Measurements from ENCODE around the gene OPRD1. TPM values are rescaled to one million over a fixed set of nuclear protein-coding genes. Genes with fewer than 3 reads are reported as not detected.
"Not testable (repeated sequence)": the region's sequence is repeated elsewhere in the genome, so short reads cannot be mapped to it uniquely, and the experiment has no call there.

OPRD1 gene
- polyA plus RNA-seq, 1 of the 3 experiments (the other 2 are of a cell fraction), result 0.07 TPM

- ChIA-PET CTCF (interaction anchor here (1.6 to 22.5 kb wide), 3 partner anchors 10 to 162 kb away, joined by 4 to 894 read pairs (median 7); no protein-coding TSS in a partner anchor), POLR2A (no interaction called here)
- H3K4me2 ChIP-seq, result no peak overlapping the region
- H4K20me1 ChIP-seq (ENCODE audit: insufficient read depth), result no peaks in the 10 kb centered on the region
- H3K36me3 ChIP-seq (replicated peaks in 1 of 2; ENCODE audit: control insufficient read depth in 1 of 2, insufficient read depth in 2 of 2, low read length in 1 of 2), result no peaks in the 10 kb centered on the region
- no peak overlapping the region for H3K27ac ChIP-seq (ENCODE audit: low read depth in 2 of 2, low read length in 1 of 2)
- 84% methylated on average over 11 of the region's 12 CpGs for WGBS (ENCODE audit: low lambda C conversion rate)
- no peaks in the 10 kb centered on the region for H3K79me2 ChIP-seq (ENCODE audit: insufficient read depth)
- no peak overlapping the region for H3K4me3 ChIP-seq (ENCODE audit: low read depth in 2 of 2, low read length in 1 of 2)
- no peak for TF ChIP-seq PBX3 (IDR thresholded peaks at IDR 0.05)
- TF ChIP-seq CHD2 (IDR thresholded peaks at IDR 0.05; ENCODE audit: low read length, partially characterized antibody), result no peak
- TF ChIP-seq TCF12 (IDR thresholded peaks at IDR 0.05), result no peak
- no peak for TF ChIP-seq RFX5 (IDR thresholded peaks at IDR 0.05; ENCODE audit: low read length)
- no peak for TF ChIP-seq ELF1 (IDR thresholded peaks at IDR 0.05)
- no peak for TF ChIP-seq IRF3 (IDR thresholded peaks at IDR 0.05; ENCODE audit: low read depth, low read length)
- no peak for TF ChIP-seq FOXM1 (IDR thresholded peaks at IDR 0.05; ENCODE audit: low read depth)
- no peak for TF ChIP-seq MAX (IDR thresholded peaks at IDR 0.05; ENCODE audit: low read depth)
- no peak for TF ChIP-seq TAF1 (IDR thresholded peaks at IDR 0.05; ENCODE audit: borderline replicate concordance, low read depth, low read length)
- no peak for TF ChIP-seq RXRA (IDR thresholded peaks at IDR 0.05; ENCODE audit: borderline replicate concordance, low read depth)
- TF ChIP-seq EZH2phosphoT487 (IDR thresholded peaks at IDR 0.05; ENCODE audit: borderline replicate concordance, low read depth), result no peak
- TF ChIP-seq REST (IDR thresholded peaks at IDR 0.05; ENCODE audit: low read depth, low read length), result no peak
- no peak for TF ChIP-seq YY1 (IDR thresholded peaks at IDR 0.05; ENCODE audit: low read depth)
- no peak for TF ChIP-seq MXI1 (IDR thresholded peaks at IDR 0.05; ENCODE audit: low read depth, low read length)
- no peaks in the 10 kb centered on the region for H3K9me2 ChIP-seq
- no peak overlapping the region for H3K9ac ChIP-seq
- H2AFZ ChIP-seq (ENCODE audit: low read depth), result no peak overlapping the region
- H3K9me3 ChIP-seq, result no peaks in the 10 kb centered on the region
- peaks cover 0 to 16% of the 10 kb centered on the region in 2 experiments; a peak in 1 of 4 replicates for H3K4me1 ChIP-seq (ENCODE audit: control insufficient read depth in 1 of 2, insufficient read depth in 2 of 2, low read depth in 1 of 2, low read length in 1 of 2)
- H3F3A ChIP-seq (replicated peaks; ENCODE audit: insufficient read depth), result no peaks in the 10 kb centered on the region
- H3K27me3 ChIP-seq (ENCODE audit: insufficient read depth), result no peaks in the 10 kb centered on the region
- no peak for DNase-seq
These were observed 59.8 kb downstream of the OPRD1 start for GRCh38 chr1:28871631-28872401.

- not testable (repeated sequence) for H2AFZ ChIP-seq (ENCODE audit: low read depth); H3K4me3 ChIP-seq (ENCODE audit: low read depth in 2 of 2, low read length in 1 of 2); H3K27ac ChIP-seq (ENCODE audit: low read depth in 2 of 2, low read length in 1 of 2); H3K9me2 ChIP-seq; H3K27me3 ChIP-seq (ENCODE audit: insufficient read depth); DNase-seq; H3K9me3 ChIP-seq; H3F3A ChIP-seq (replicated peaks; ENCODE audit: insufficient read depth); H3K36me3 ChIP-seq (replicated peaks in 1 of 2; ENCODE audit: control insufficient read depth in 1 of 2, insufficient read depth in 2 of 2, low read length in 1 of 2); H3K79me2 ChIP-seq (ENCODE audit: insufficient read depth); H4K20me1 ChIP-seq (ENCODE audit: insufficient read depth); H3K9ac ChIP-seq; H3K4me2 ChIP-seq
- POLR2A ChIA-PET, result interaction anchor here (1.0 kb wide), 1 partner anchor 293 kb away, joined by 3 read pairs; no protein-coding TSS in a partner anchor
- WGBS (ENCODE audit: low lambda C conversion rate), result 87% methylated on average over 5 of the region's 5 CpGs
- CTCF ChIA-PET, result interaction anchor here (1.2 to 22.5 kb wide), 12 partner anchors 9 to 327 kb away, joined by 3 to 894 read pairs (median 26); partner anchors contain the start of genes OPRD1, RNU11, TAF12 and YTHDF2
- H3K4me1 ChIP-seq (ENCODE audit: control insufficient read depth in 1 of 2, insufficient read depth in 2 of 2, low read depth in 1 of 2, low read length in 1 of 2), result peaks cover 0 to 16% of the 10 kb centered on the region in 2 experiments; a peak in 1 of 4 replicates
These were observed 63.2 kb downstream of the OPRD1 start for GRCh38 chr1:28875134-28875533.
